SK-N-SH (cell line): ENCODE measurements around the gene RBBP4. TPM values are rescaled to one million over a fixed set of nuclear protein-coding genes. Genes with fewer than 3 reads are reported as not detected.

Experiments
- CTCF ChIA-PET: fragments of 300-600, 350-600 bp; formaldehyde crosslinking; extraction: SDS; loops from one replicate; lab custom pipeline; 2021; lab: Yijun Ruan, JAX
- POLR2A ChIA-PET: fragments of 350-600 bp; sonication (Branson Sonifier 250); formaldehyde crosslinking; extraction: SDS; loops from one replicate; lab custom pipeline; 2020; ENCODE audit warnings: antibody characterized with exemption, inconsistent platforms; lab: Yijun Ruan, JAX
- DNase-seq: peaks from one replicate; pipeline ENCODE4 v3.0.0; 2012
- H2AFZ ChIP-seq: fragments of 200-600 bp; sonication (generic); 2 replicates; pipeline ENCODE4 v1.8.1; 2016; ENCODE audit warnings: antibody characterized with exemption, mild to moderate bottlenecking, low read depth
- H3F3A ChIP-seq: fragments of 200-600 bp; sonication (generic); replicated peaks from 2 replicates; pipeline ENCODE3; 2016; ENCODE audit warnings: antibody characterized with exemption, mild to moderate bottlenecking; ENCODE audit not compliant: insufficient read depth
- H3K27ac ChIP-seq, 2 experiments: fragments of 200-500 bp in 1 of 2; fragments of 200-600 bp in 1 of 2; sonication (Bioruptor generic) in 1 of 2; sonication (generic), shearing (Covaris generic) in 1 of 2; 2 replicates each; pipeline versions ENCODE4 v1.5.1 to v1.6.1; 2014 to 2016; ENCODE audit warnings: low read depth in 2 of 2, inconsistent platforms in 1 of 2, low read length in 1 of 2, mild to moderate bottlenecking in 1 of 2, mixed read lengths in 1 of 2
- H3K27me3 ChIP-seq: fragments of 200-600 bp; sonication (generic), shearing (Covaris generic); 2 replicates; pipeline ENCODE4 v1.6.1; 2016; ENCODE audit warnings: mixed run types; ENCODE audit not compliant: insufficient read depth
- H3K36me3 ChIP-seq, 2 experiments: fragments of 200-500 bp in 1 of 2; fragments of 200-600 bp in 1 of 2; sonication (Bioruptor generic) in 1 of 2; sonication (generic) in 1 of 2; replicated peaks in 1 of 2; 2 replicates each; pipeline versions ENCODE3 to v1.5.1; 2014 to 2016; ENCODE audit warnings: low read length in 1 of 2, mild to moderate bottlenecking in 1 of 2; ENCODE audit not compliant: insufficient read depth in 2 of 2, control insufficient read depth in 1 of 2
- H3K4me1 ChIP-seq, 2 experiments: fragments of 200-500 bp in 1 of 2; fragments of 200-600 bp in 1 of 2; sonication (Bioruptor generic) in 1 of 2; sonication (generic), shearing (Covaris generic) in 1 of 2; 2 replicates each; pipeline versions ENCODE4 v1.5.1 to v1.6.1; 2014 to 2016; ENCODE audit warnings: low read depth in 1 of 2, low read length in 1 of 2, mixed run types in 1 of 2; ENCODE audit not compliant: insufficient read depth in 2 of 2, control insufficient read depth in 1 of 2
- H3K4me2 ChIP-seq: fragments of 200-600 bp; sonication (generic), shearing (Covaris generic); 2 replicates; pipeline ENCODE4 v1.6.1; 2017; ENCODE audit warnings: mixed run types
- H3K4me3 ChIP-seq, 2 experiments: fragments of 200-500 bp in 1 of 2; fragments of 200-600 bp in 1 of 2; sonication (Bioruptor generic) in 1 of 2; sonication (generic), shearing (Covaris generic) in 1 of 2; 2 replicates each; pipeline versions ENCODE4 v1.5.1 to v1.8.1; 2014 to 2016; ENCODE audit warnings: low read depth in 2 of 2, inconsistent platforms in 1 of 2, low read length in 1 of 2, mild to moderate bottlenecking in 1 of 2, mixed read lengths in 1 of 2, moderate library complexity in 1 of 2
- H3K79me2 ChIP-seq: fragments of 200-600 bp; sonication (generic); 2 replicates; pipeline ENCODE4 v1.8.1; 2017; ENCODE audit warnings: mild to moderate bottlenecking; ENCODE audit not compliant: insufficient read depth
- H3K9ac ChIP-seq: fragments of 200-600 bp; sonication (generic); 2 replicates; pipeline ENCODE4 v1.6.1; 2017; ENCODE audit warnings: mixed run types
- H3K9me2 ChIP-seq: fragments of 200-600 bp; sonication (generic); 2 replicates; pipeline ENCODE4 v1.6.1; 2017; ENCODE audit warnings: mixed run types
- H3K9me3 ChIP-seq: fragments of 200-600 bp; sonication (generic); 2 replicates; pipeline ENCODE4 v1.6.1; 2017; ENCODE audit warnings: mixed run types, mild to moderate bottlenecking, moderate library complexity
- H4K20me1 ChIP-seq: fragments of 200-600 bp; sonication (generic); 2 replicates; pipeline ENCODE4 v1.6.1; 2017; ENCODE audit warnings: mild to moderate bottlenecking, mixed run types; ENCODE audit not compliant: insufficient read depth
- EZH2phosphoT487 ChIP-seq: fragments of 200-600 bp; sonication (generic); IDR thresholded peaks from 2 replicates; pipeline ENCODE4 v1.6.1; 2017; ENCODE audit warnings: low read depth, mixed run types, mild to moderate bottlenecking, antibody characterized with exemption, moderate library complexity, borderline replicate concordance
- FOXM1 ChIP-seq: IDR thresholded peaks from 2 replicates; pipeline ENCODE4 v1.4.0; 2012; ENCODE audit warnings: low read depth, mild to moderate bottlenecking
- MXI1 ChIP-seq: IDR thresholded peaks from 2 replicates; pipeline ENCODE4 v1.6.1; 2012; ENCODE audit warnings: mild to moderate bottlenecking, low read depth, low read length, improper control_type of control experiment
- NFIC ChIP-seq: IDR thresholded peaks from 2 replicates; pipeline ENCODE4 v1.4.0; 2012; ENCODE audit warnings: borderline replicate concordance
- PBX3 ChIP-seq: IDR thresholded peaks from 2 replicates; pipeline ENCODE4; 2012
- SIN3A ChIP-seq: IDR thresholded peaks from 2 replicates; pipeline ENCODE4 v1.6.1; 2012; ENCODE audit warnings: low read depth, mild to moderate bottlenecking, low read length, moderate library complexity, borderline replicate concordance
- USF2 ChIP-seq: fragments of 150-350 bp; IDR thresholded peaks from 2 replicates; pipeline ENCODE4 v1.6.1; 2017; ENCODE audit warnings: antibody characterized with exemption, low read length, low read depth, borderline replicate concordance
- WGBS: methylation state at CpG from one replicate; pipeline ENCODE4 v1.1.6; 2017; ENCODE audit warnings: low lambda C conversion rate; 5-methylcytosine and 5-hydroxymethylcytosine counted together
- polyA plus RNA-seq, 3 experiments: library from polyadenylated mRNA; depleted of rRNA; stranded (reverse); fragments of >200 nt; gene quantifications; 2 replicates each; pipeline ENCODE4 v1.2.3, GENCODE V29; 2012

RBBP4 gene
- polyA plus RNA-seq, 1 of the 3 experiments (the other 2 are of a cell fraction) = 108 TPM

- no peaks in the 10 kb centered on the region for H3K9me2 ChIP-seq
- peaks cover 4% of the 10 kb centered on the region for H3F3A ChIP-seq
- H3K4me2 ChIP-seq = no peak overlapping the region
- peaks cover 62% of the 10 kb centered on the region for H3K79me2 ChIP-seq
- no peak overlapping the region for H3K9ac ChIP-seq
- no peaks in the 10 kb centered on the region for H3K9me3 ChIP-seq
- H4K20me1 ChIP-seq = peaks cover 11% of the 10 kb centered on the region; the same call in 1 of the 2 replicates
- 0 out of 4 replicates have a peak, but pooled peaks cover 0 to 3% of the 10 kb centered on the region in 2 experiments for H3K4me1 ChIP-seq
- no peak for DNase-seq
- CTCF ChIA-PET = interaction anchor here (0.7 to 0.8 kb wide), 2 partner anchors 15 to 116 kb away, joined by 3 to 4 read pairs; no protein-coding TSS in a partner anchor
- no peak overlapping the region for H3K27ac ChIP-seq
- no peaks in the 10 kb centered on the region for H3K27me3 ChIP-seq
- H3K4me3 ChIP-seq = no peak overlapping the region
- H3K36me3 ChIP-seq = peaks cover 10 to 44% of the 10 kb centered on the region in 2 experiments
- no peak overlapping the region for H2AFZ ChIP-seq
- POLR2A ChIA-PET = no interaction called here
- TF ChIP-seq USF2 (no peak), MXI1 (no peak), SIN3A (no peak), EZH2phosphoT487 (no peak), FOXM1 (no peak)
- 94% methylated on average over 8 of the region's 8 CpGs for WGBS
These were observed 15.3 kb upstream of the RBBP4 start for GRCh38 chr1:32635508-32636277.

GRCh38 chr1:32636914-32637645 is 13.9 kb upstream of the RBBP4 start:
- ChIA-PET CTCF (no interaction called here), POLR2A (no interaction called here)
- Histone ChIP-seq H3K4me2 (no peak overlapping the region), H3K27me3 (no peaks in the 10 kb centered on the region), H3K9me2 (no peaks in the 10 kb centered on the region), H3F3A (peaks cover 4% of the 10 kb centered on the region), H3K36me3 (peaks cover 10 to 38% of the 10 kb centered on the region in 2 experiments), H2AFZ (no peak overlapping the region), H4K20me1 (peaks cover 11% of the 10 kb centered on the region; the same call in 1 of the 2 replicates), H3K9ac (no peak overlapping the region), H3K9me3 (no peaks in the 10 kb centered on the region), H3K4me1 (0 out of 4 replicates have a peak, but pooled peaks cover 0 to 3% of the 10 kb centered on the region in 2 experiments), H3K27ac (no peak overlapping the region), H3K79me2 (peaks cover 71% of the 10 kb centered on the region), H3K4me3 (no peak overlapping the region)
- TF ChIP-seq NFIC = no peak
- no peak for TF ChIP-seq PBX3
- DNase-seq = no peak
- WGBS = 91% methylated on average over 16 of the region's 16 CpGs
